Mesendoderm (in vitro differentiated cells): ENCODE data around the gene OPCML.
A peak's percentile ranks its signal among the peaks of the same experiment; 100 is the strongest.

Experiments
- DNase-seq: peaks from one replicate; pipeline ENCODE4 v3.0.0; 2013
- H2AK5ac ChIP-seq: 2 replicates; pipeline ENCODE4 v1.6.1; 2013; ENCODE audit warnings: low read length, inconsistent platforms
- H2BK120ac ChIP-seq: 2 replicates; pipeline ENCODE4 v1.6.1; 2013; ENCODE audit warnings: low read depth, mild to moderate bottlenecking, low read length, moderate library complexity, mixed read lengths
- H2BK15ac ChIP-seq: replicated peaks from 2 replicates; pipeline ENCODE4 v1.6.1; 2013; ENCODE audit warnings: low read depth, mild to moderate bottlenecking, moderate library complexity
- H2BK5ac ChIP-seq: 2 replicates; pipeline ENCODE4 v1.6.1; 2013; ENCODE audit warnings: low read length, inconsistent platforms
- H3K18ac ChIP-seq: 2 replicates; pipeline ENCODE4 v1.6.1; 2013; ENCODE audit warnings: mild to moderate bottlenecking, low read length, mixed read lengths
- H3K23ac ChIP-seq: one replicate; pipeline ENCODE4 v1.6.1; 2013; ENCODE audit warnings: low read length
- H3K27ac ChIP-seq: 2 replicates; pipeline ENCODE4 v1.5.1; 2013; ENCODE audit warnings: low read depth, mild to moderate bottlenecking, inconsistent platforms, low read length, moderate library complexity
- H3K27me3 ChIP-seq: 2 replicates; pipeline ENCODE4 v1.6.1; 2013; ENCODE audit warnings: low read length, control low read depth, mild to moderate bottlenecking, inconsistent platforms; ENCODE audit not compliant: insufficient read depth, poor library complexity
- H3K36me3 ChIP-seq: 2 replicates; pipeline ENCODE4 v1.6.1; 2013; ENCODE audit warnings: low read length, inconsistent platforms; ENCODE audit not compliant: control insufficient read depth, insufficient read depth
- H3K4ac ChIP-seq: one replicate; pipeline ENCODE4 v1.6.1; 2013; ENCODE audit warnings: low read depth, mild to moderate bottlenecking, low read length, moderate library complexity
- H3K4me1 ChIP-seq: 2 replicates; pipeline ENCODE4 v1.6.1; 2013; ENCODE audit warnings: low read depth, low read length, inconsistent platforms; ENCODE audit not compliant: control insufficient read depth
- H3K4me2 ChIP-seq: 2 replicates; pipeline ENCODE4 v1.6.1; 2013; ENCODE audit warnings: low read length
- H3K4me3 ChIP-seq: 2 replicates; pipeline ENCODE4 v1.5.1; 2013; ENCODE audit warnings: mild to moderate bottlenecking, low read length
- H3K56ac ChIP-seq: one replicate; pipeline ENCODE4 v1.6.1; 2013; ENCODE audit warnings: low read length
- H3K79me1 ChIP-seq: 2 replicates; pipeline ENCODE4 v1.6.1; 2013; ENCODE audit warnings: low read length, inconsistent platforms
- H3K79me2 ChIP-seq: 2 replicates; pipeline ENCODE4 v1.6.1; 2013; ENCODE audit warnings: mild to moderate bottlenecking, low read length; ENCODE audit not compliant: control insufficient read depth, insufficient read depth
- H3K9ac ChIP-seq: 2 replicates; pipeline ENCODE4 v1.6.1; 2013; ENCODE audit warnings: low read length, inconsistent platforms
- H4K5ac ChIP-seq: one replicate; pipeline ENCODE4 v1.6.1; 2013; ENCODE audit warnings: low read length
- H4K8ac ChIP-seq: one replicate; pipeline ENCODE4 v1.6.1; 2013; ENCODE audit warnings: low read depth, mild to moderate bottlenecking, control low read depth, low read length, moderate library complexity
- WGBS: extraction: QIAGEN DNeasy Blood & Tissue Kit; methylation state at CpG from one replicate; pipeline ENCODE4 v1.1.7; 2013; ENCODE audit warnings: low lambda C conversion rate, missing lambda C conversion rate; ENCODE audit not compliant: insufficient coverage; ENCODE audit errors: extremely low coverage; 5-methylcytosine and 5-hydroxymethylcytosine counted together

OPCML gene

DNA sequence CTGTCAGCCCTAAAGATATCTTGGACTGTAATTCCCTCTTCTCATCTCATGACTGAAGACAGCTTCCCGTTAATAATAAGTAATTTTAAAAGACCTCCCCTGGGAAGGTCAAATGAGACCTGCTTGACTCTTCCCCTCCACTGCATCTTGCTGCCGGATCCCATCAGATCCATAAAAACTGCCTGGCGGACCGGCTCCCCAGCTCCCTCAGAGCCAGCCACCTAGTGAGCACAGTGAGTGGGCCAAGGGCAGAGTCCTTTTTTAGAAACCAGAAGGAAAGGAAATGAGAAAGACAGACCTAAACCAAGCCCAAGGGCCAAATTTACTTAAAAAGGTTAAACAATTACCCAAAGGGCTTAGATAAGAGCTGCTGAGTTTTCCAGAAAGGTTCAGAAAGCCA lies 595.3 kb downstream of the OPCML start:
- DNase-seq: peak; percentile 13
- no peak overlapping the region for H3K4me3 ChIP-seq
- no peaks in the 10 kb centered on the region for H3K27me3 ChIP-seq
- no peaks in the 10 kb centered on the region for H3K36me3 ChIP-seq
- no peaks in the 10 kb centered on the region for H3K4me1 ChIP-seq
- no peak overlapping the region for H3K4ac ChIP-seq
- no peak overlapping the region for H3K56ac ChIP-seq
- WGBS: no CpG with 5 or more reads among the region's 4 CpGs
- H3K79me2 ChIP-seq: no peaks in the 10 kb centered on the region
- no peak overlapping the region for H3K23ac ChIP-seq
- no peak overlapping the region for H4K5ac ChIP-seq
- H3K27ac ChIP-seq: no peak overlapping the region
- H3K4me2 ChIP-seq: no peak overlapping the region
- no peak overlapping the region for H2AK5ac ChIP-seq
- H2BK120ac ChIP-seq: no peak overlapping the region
- no peak overlapping the region for H2BK15ac ChIP-seq
- no peak overlapping the region for H3K9ac ChIP-seq
- H3K18ac ChIP-seq: no peak overlapping the region
- H3K79me1 ChIP-seq: no peaks in the 10 kb centered on the region
- H2BK5ac ChIP-seq: no peak overlapping the region
- H4K8ac ChIP-seq: no peak overlapping the region

DNA sequence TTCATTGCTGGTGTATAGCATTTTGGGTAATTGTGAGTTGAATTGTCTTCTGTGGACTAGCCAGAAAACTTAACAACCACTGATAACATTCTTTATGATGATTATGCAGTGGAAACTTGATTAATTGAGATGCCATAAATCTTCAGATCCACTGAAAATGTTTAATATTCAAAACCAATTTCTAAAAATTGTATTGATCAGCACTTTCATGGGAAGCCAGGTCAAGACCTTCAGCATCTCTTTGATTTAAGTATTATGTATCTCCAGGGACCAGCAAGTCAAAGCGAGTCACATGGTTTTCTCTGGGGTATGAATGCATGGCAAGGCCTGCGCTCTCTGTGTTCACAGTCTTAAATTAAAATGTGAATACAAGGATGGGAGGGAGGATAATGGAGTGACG lies 596.9 kb downstream of the OPCML start:
- Histone ChIP-seq H4K5ac (no peak overlapping the region), H3K79me2 (no peaks in the 10 kb centered on the region), H3K18ac (no peak overlapping the region), H4K8ac (no peak overlapping the region), H3K9ac (no peak overlapping the region), H2AK5ac (no peak overlapping the region), H3K4ac (no peak overlapping the region), H3K79me1 (no peaks in the 10 kb centered on the region), H2BK120ac (no peak overlapping the region), H3K4me3 (no peak overlapping the region), H3K4me1 (no peaks in the 10 kb centered on the region), H2BK5ac (no peak overlapping the region), H2BK15ac (no peak overlapping the region), H3K23ac (no peak overlapping the region), H3K4me2 (no peak overlapping the region), H3K56ac (no peak overlapping the region), H3K27ac (no peak overlapping the region), H3K27me3 (no peaks in the 10 kb centered on the region), H3K36me3 (no peaks in the 10 kb centered on the region)
- DNase-seq: no peak
- WGBS: no CpG with 5 or more reads among the region's 3 CpGs

DNA sequence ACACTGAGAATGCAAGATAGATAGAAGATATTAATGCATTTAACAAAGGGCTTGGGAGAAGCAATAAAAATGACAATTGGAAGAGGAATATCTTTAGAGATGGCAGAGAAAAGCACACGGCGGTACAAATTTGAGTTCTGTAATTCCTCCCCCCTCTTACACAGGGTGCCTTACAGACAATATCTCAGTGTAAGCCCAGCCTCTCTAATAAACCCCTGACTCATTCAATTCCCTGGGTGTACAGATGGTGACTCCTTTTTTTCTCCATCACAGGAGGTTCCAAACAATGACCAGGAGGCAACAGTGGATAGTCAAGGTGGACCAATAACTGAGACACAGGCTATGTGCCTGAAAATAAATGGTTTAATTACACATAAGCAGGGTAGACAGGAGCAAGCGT lies 598.6 kb downstream of the OPCML start:
- H3K79me1 ChIP-seq: no peaks in the 10 kb centered on the region
- H3K27me3 ChIP-seq: no peaks in the 10 kb centered on the region
- no peak overlapping the region for H4K5ac ChIP-seq

DNA sequence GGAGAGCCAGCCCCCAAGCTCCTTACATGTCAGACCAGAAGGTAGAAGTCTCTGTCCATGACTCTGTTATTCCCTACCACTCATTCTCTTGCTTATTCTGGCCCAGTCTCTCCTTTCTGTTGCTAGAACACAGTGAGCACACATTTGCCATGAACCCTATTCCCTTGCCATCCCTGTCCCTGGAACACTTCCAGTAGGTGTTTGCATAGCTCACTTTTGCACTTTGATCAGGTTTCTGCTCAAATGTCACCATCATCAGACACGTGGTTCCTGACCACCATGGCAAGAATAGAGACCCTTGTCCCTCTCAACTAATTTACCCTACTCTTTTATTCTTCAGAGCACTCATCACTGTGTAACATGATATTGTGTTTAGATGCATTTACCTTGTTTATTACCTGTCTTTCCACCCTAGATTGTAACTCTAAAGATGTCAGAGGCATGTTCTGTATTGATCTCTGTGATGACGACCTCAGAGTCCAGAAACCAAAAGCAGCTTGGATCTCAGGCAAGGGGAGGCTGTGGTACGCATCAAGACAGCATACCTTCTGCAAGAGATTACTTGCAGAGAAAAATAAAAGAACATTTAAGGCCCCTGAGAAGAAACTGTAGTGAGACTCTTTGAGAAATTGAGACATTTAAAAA lies 606.4 kb downstream of the OPCML start:
- Histone ChIP-seq H4K5ac (no peak overlapping the region), H3K79me2 (no peaks in the 10 kb centered on the region), H2AK5ac (no peak overlapping the region), H2BK15ac (no peak overlapping the region), H3K4me2 (no peak overlapping the region), H3K79me1 (no peaks in the 10 kb centered on the region), H3K27me3 (no peaks in the 10 kb centered on the region), H4K8ac (no peak overlapping the region), H3K4me1 (no peaks in the 10 kb centered on the region), H3K18ac (no peak overlapping the region), H3K27ac (no peak overlapping the region), H2BK5ac (no peak overlapping the region), H3K36me3 (no peaks in the 10 kb centered on the region), H2BK120ac (no peak overlapping the region), H3K23ac (no peak overlapping the region), H3K56ac (no peak overlapping the region), H3K9ac (no peak overlapping the region), H3K4me3 (no peak overlapping the region), H3K4ac (no peak overlapping the region)
- DNase-seq: no peak
- WGBS: no CpG with 5 or more reads among the region's 3 CpGs

More for the DNA sequence above, 598.6 kb downstream of the OPCML start:
- H3K27ac ChIP-seq: no peak overlapping the region
- no peak for DNase-seq
- H4K8ac ChIP-seq: no peak overlapping the region
- H3K4me2 ChIP-seq: no peak overlapping the region
- no peak overlapping the region for H3K23ac ChIP-seq
- H3K4ac ChIP-seq: no peak overlapping the region
- no peak overlapping the region for H3K18ac ChIP-seq
- no peak overlapping the region for H2BK5ac ChIP-seq
- no peak overlapping the region for H3K56ac ChIP-seq
- H2BK120ac ChIP-seq: no peak overlapping the region
- H3K4me1 ChIP-seq: no peaks in the 10 kb centered on the region
- no peaks in the 10 kb centered on the region for H3K79me2 ChIP-seq
- no peak overlapping the region for H2BK15ac ChIP-seq
- no peak overlapping the region for H3K4me3 ChIP-seq
- H3K9ac ChIP-seq: no peak overlapping the region
- H2AK5ac ChIP-seq: no peak overlapping the region
- no peaks in the 10 kb centered on the region for H3K36me3 ChIP-seq
- WGBS: no CpG with 5 or more reads among the region's 3 CpGs

DNA sequence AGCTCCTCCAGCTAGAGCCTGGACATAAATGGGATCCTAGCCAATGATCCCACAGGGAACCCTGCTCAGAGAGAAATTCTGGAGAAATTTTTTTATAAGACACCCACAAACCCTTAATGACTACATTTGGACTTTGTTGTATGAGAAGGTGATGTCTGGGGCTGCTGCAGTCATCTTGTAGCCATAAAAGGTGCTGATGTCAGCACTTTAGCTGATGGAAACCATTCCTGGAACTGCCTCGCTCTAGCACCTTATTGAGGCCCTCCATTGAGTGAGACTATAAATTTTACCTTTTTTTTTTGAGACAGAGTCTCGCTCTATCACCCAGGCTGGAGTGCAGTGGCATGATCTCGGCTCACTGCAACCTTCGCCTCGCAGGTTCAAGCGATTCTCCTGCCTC lies 610.7 kb downstream of the OPCML start:
- no peak for DNase-seq
- H3K9ac ChIP-seq: no peak overlapping the region
- no peak overlapping the region for H4K5ac ChIP-seq
- no peaks in the 10 kb centered on the region for H3K79me1 ChIP-seq
- no peak overlapping the region for H3K27ac ChIP-seq
- WGBS: no CpG with 5 or more reads among the region's 6 CpGs
- H3K23ac ChIP-seq: no peak overlapping the region
- no peak overlapping the region for H4K8ac ChIP-seq
- no peak overlapping the region for H3K4me3 ChIP-seq
- no peaks in the 10 kb centered on the region for H3K27me3 ChIP-seq
- H2AK5ac ChIP-seq: no peak overlapping the region
- H3K4ac ChIP-seq: no peak overlapping the region
- no peak overlapping the region for H3K4me2 ChIP-seq
- no peak overlapping the region for H2BK5ac ChIP-seq
- H3K36me3 ChIP-seq: no peaks in the 10 kb centered on the region
- no peaks in the 10 kb centered on the region for H3K79me2 ChIP-seq
- no peaks in the 10 kb centered on the region for H3K4me1 ChIP-seq
- H3K56ac ChIP-seq: no peak overlapping the region
- no peak overlapping the region for H2BK120ac ChIP-seq
- no peak overlapping the region for H3K18ac ChIP-seq
- H2BK15ac ChIP-seq: no peak overlapping the region

DNA sequence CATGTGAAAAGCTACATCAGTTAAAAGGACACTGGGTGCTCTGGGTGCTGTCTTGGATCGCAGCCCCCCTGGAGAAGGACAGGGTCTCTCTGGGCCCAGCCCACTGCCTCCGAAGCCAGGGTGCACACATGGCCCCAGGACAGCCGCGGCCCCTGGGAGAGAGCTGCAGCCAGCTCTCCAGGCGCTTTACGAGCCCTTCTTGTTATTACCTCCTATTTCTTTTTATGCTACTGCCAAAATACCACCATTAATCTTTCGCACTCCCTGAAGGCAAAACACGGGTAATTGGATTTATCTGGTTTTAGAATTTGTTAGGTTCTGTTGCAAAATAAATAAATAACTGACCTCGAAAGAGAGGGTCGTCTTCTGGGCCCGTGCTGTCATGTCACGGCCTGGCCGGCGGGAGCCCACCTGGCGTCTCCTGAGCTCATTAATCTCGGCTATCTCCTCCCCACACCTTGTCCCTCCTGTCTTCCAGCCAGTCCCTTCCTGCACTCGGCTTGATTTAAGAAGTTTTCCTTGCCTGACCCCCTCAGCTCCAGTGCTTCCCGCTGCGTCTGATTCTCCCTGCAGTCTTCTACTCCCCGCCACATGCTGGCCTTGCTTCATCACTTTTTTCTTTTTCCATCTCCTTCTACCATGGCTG lies 611.7 kb downstream of the OPCML start:
- H3K4me2 ChIP-seq: no peak overlapping the region
- no peaks in the 10 kb centered on the region for H3K79me2 ChIP-seq
- no peak overlapping the region for H4K8ac ChIP-seq
- no peaks in the 10 kb centered on the region for H3K36me3 ChIP-seq
- no peak overlapping the region for H3K4ac ChIP-seq
- no peak overlapping the region for H2BK15ac ChIP-seq
- no peak overlapping the region for H3K23ac ChIP-seq
- DNase-seq: no peak
- H2BK5ac ChIP-seq: no peak overlapping the region
- H3K27ac ChIP-seq: no peak overlapping the region
- no peak overlapping the region for H3K9ac ChIP-seq
- H3K4me1 ChIP-seq: no peaks in the 10 kb centered on the region
- no peaks in the 10 kb centered on the region for H3K79me1 ChIP-seq
- no peak overlapping the region for H4K5ac ChIP-seq
- no peak overlapping the region for H3K4me3 ChIP-seq
- no peak overlapping the region for H3K56ac ChIP-seq
- WGBS: no CpG with 5 or more reads among the region's 20 CpGs
- no peak overlapping the region for H2AK5ac ChIP-seq
- H3K27me3 ChIP-seq: no peaks in the 10 kb centered on the region
- H2BK120ac ChIP-seq: no peak overlapping the region
- H3K18ac ChIP-seq: no peak overlapping the region
